SK-N-SH treated with all-trans-retinoic acid at 6 μM for 48 hours (cell line): ENCODE measurements around the gene OR56A1.

Experiments used
- ATAC-seq: fragments of 200-7000 bp; cut with Tn5 transposase; 3 replicates; pipeline ENCODE4 v1.9.1; 2020; ENCODE audit warnings: mild to moderate bottlenecking, moderate library complexity
- ARNTL ChIP-seq: fragments of 450-650 bp; formaldehyde crosslinking; IDR thresholded peaks from 2 replicates; pipeline ENCODE4 v1.5.0; 2020; ENCODE audit warnings: low read depth, mild to moderate bottlenecking, moderate library complexity, borderline replicate concordance
- BACH2 ChIP-seq: fragments of 250-450 bp; sonication (Bioruptor Pico); IDR thresholded peaks from 2 replicates; pipeline ENCODE4 v1.9.0; 2021; ENCODE audit warnings: mild to moderate bottlenecking, borderline replicate concordance
- CSRNP3 ChIP-seq: fragments of 250-450 bp; sonication (Bioruptor Pico); IDR thresholded peaks from 2 replicates; pipeline ENCODE4 v1.5.1; 2021; ENCODE audit warnings: mild to moderate bottlenecking, moderate library complexity
- ESRRG ChIP-seq: fragments of 250-450 bp; sonication (Bioruptor Pico); IDR thresholded peaks from 2 replicates; pipeline ENCODE4 v1.6.1; 2021; ENCODE audit warnings: mild to moderate bottlenecking
- GLIS3 ChIP-seq: fragments of 250-450 bp; sonication (Bioruptor Pico); IDR thresholded peaks from 2 replicates; pipeline ENCODE4 v1.5.0; 2020; ENCODE audit warnings: mild to moderate bottlenecking, moderate library complexity
- OSR1 ChIP-seq: fragments of 250-450 bp; sonication (Bioruptor Pico); IDR thresholded peaks from 2 replicates; pipeline ENCODE4 v1.8.0; 2022; ENCODE audit warnings: moderate library complexity, mild to moderate bottlenecking, inconsistent platforms
- PATZ1 ChIP-seq: fragments of 250-450 bp; sonication (Bioruptor Pico); IDR thresholded peaks from 2 replicates; pipeline ENCODE4 v1.8.0; 2020; ENCODE audit warnings: mild to moderate bottlenecking, moderate library complexity, borderline replicate concordance
- PPARA ChIP-seq: fragments of 250-450 bp; sonication (Bioruptor Pico); IDR thresholded peaks from 2 replicates; pipeline ENCODE4 v1.5.0; 2020; ENCODE audit warnings: mild to moderate bottlenecking, borderline replicate concordance
- SNAI2 ChIP-seq: fragments of 250-450 bp; sonication (Bioruptor Pico); IDR thresholded peaks from 2 replicates; pipeline ENCODE4 v1.5.0; 2020; ENCODE audit warnings: mild to moderate bottlenecking, moderate library complexity
- TCF4 ChIP-seq: fragments of 250-450 bp; sonication (Bioruptor Pico); IDR thresholded peaks from 2 replicates; pipeline ENCODE4 v1.8.0; 2021; ENCODE audit warnings: mild to moderate bottlenecking, moderate library complexity, borderline replicate concordance
- TOX ChIP-seq: fragments of 250-450 bp; sonication (Bioruptor Pico); IDR thresholded peaks from 2 replicates; pipeline ENCODE4 v1.8.0; 2021; ENCODE audit warnings: mild to moderate bottlenecking, moderate library complexity, borderline replicate concordance
- TSHZ2 ChIP-seq: fragments of 250-450 bp; sonication (Bioruptor Pico); IDR thresholded peaks from 2 replicates; pipeline ENCODE4 v1.5.0; 2020; ENCODE audit warnings: mild to moderate bottlenecking, moderate library complexity
- ZC3H10 ChIP-seq: fragments of 250-450 bp; sonication (Bioruptor Pico); IDR thresholded peaks from 2 replicates; pipeline ENCODE4 v1.5.1; 2021; ENCODE audit warnings: mild to moderate bottlenecking, moderate library complexity
- ZFP3 ChIP-seq: fragments of 250-450 bp; sonication (Bioruptor Pico); IDR thresholded peaks from 2 replicates; pipeline ENCODE4 v1.5.0; 2020; ENCODE audit warnings: mild to moderate bottlenecking, moderate library complexity
- ZFP30 ChIP-seq: fragments of 450-650 bp; formaldehyde crosslinking; IDR thresholded peaks from 2 replicates; pipeline ENCODE4 v1.5.0; 2022; ENCODE audit warnings: mild to moderate bottlenecking, moderate library complexity
- ZNF565 ChIP-seq: fragments of 450-650 bp; formaldehyde crosslinking; conservative IDR thresholded peaks from 2 replicates; pipeline ENCODE4 v1.5.0; 2020; ENCODE audit warnings: low read depth, mild to moderate bottlenecking, moderate library complexity
- ZNF70 ChIP-seq: fragments of 450-650 bp; formaldehyde crosslinking; IDR thresholded peaks from 2 replicates; pipeline ENCODE4 v1.5.0; 2020; ENCODE audit warnings: mild to moderate bottlenecking, moderate library complexity
- ZNF8 ChIP-seq: fragments of 450-650 bp; formaldehyde crosslinking; IDR thresholded peaks from 2 replicates; pipeline ENCODE4 v1.5.0; 2020; ENCODE audit warnings: mild to moderate bottlenecking, moderate library complexity

OR56A1 gene

GRCh38 chr11:6012035-6012668 is 18.4 kb downstream of the OR56A1 start:
- TF ChIP-seq ESRRG (CRISPR knock-in tag) (no peak), ZC3H10 (CRISPR knock-in tag) (no peak), ZNF70 (no peak), ARNTL (CRISPR knock-in tag) (no peak), ZFP3 (CRISPR knock-in tag) (no peak), SNAI2 (CRISPR knock-in tag) (no peak)
- ATAC-seq = no peak

GRCh38 chr11:6006846-6007245 is 23.7 kb downstream of the OR56A1 start, which contains the start of gene OR56A4:
Gene OR56A4, minus strand, starts transcription at chr11:6006946. Its CDS starts 3,954 bp downstream, at chr11:6002992.
- no peak for ATAC-seq
- TF ChIP-seq TSHZ2 (CRISPR knock-in tag) (no peak), ZNF8 (CRISPR knock-in tag) (no peak), ARNTL (CRISPR knock-in tag) (no peak), OSR1 (CRISPR knock-in tag) (no peak)

GRCh38 chr11:6006395-6006794 is 24.2 kb downstream of the OR56A1 start:
- TF ChIP-seq TCF4 (CRISPR knock-in tag) = no peak
- no peak for TF ChIP-seq CSRNP3 (CRISPR knock-in tag)
- ATAC-seq = no peak

GRCh38 chr11:6002202-6002699 is 28.3 kb downstream of the OR56A1 start:
- ATAC-seq = no peak
- TF ChIP-seq PATZ1 (CRISPR knock-in tag) = no peak
- TF ChIP-seq ARNTL (CRISPR knock-in tag) = no peak
- TF ChIP-seq ZFP30 (CRISPR knock-in tag) = no peak
- no peak for TF ChIP-seq ZC3H10 (CRISPR knock-in tag)
- no peak for TF ChIP-seq OSR1 (CRISPR knock-in tag)
- TF ChIP-seq GLIS3 (CRISPR knock-in tag) = no peak
- no peak for TF ChIP-seq ZFP3 (CRISPR knock-in tag)
- no peak for TF ChIP-seq ZNF70
- no peak for TF ChIP-seq CSRNP3 (CRISPR knock-in tag)
- no peak for TF ChIP-seq PPARA (CRISPR knock-in tag)
- TF ChIP-seq BACH2 = no peak
- no peak for TF ChIP-seq ZNF565 (CRISPR knock-in tag)
- no peak for TF ChIP-seq TCF4 (CRISPR knock-in tag)

- no peak for TF ChIP-seq TOX (CRISPR knock-in tag)
- no peak for TF ChIP-seq BACH2
- no peak for ATAC-seq
Observed at GRCh38 chr11:5994791-5995190, 35.8 kb downstream of the OR56A1 start.
